NCI-H226 (cell line): Measurements from ENCODE around the gene GSTT2.
"Not testable (repeated sequence)": the region's sequence is repeated elsewhere in the genome, so short reads cannot be mapped to it uniquely, and the experiment has no call there.

Experiments used
- DNase-seq: peaks from one replicate; pipeline ENCODE4 v3.0.0-alpha.2; 2015

GSTT2 gene

GRCh38 chr22:23974836-23975352 lies 5.0 kb upstream of the GSTT2 start:
- DNase-seq: not testable (repeated sequence)

- not testable (repeated sequence) for DNase-seq
Measured at GRCh38 chr22:23977304-23977703, 2.6 kb upstream of the GSTT2 start.

DNA sequence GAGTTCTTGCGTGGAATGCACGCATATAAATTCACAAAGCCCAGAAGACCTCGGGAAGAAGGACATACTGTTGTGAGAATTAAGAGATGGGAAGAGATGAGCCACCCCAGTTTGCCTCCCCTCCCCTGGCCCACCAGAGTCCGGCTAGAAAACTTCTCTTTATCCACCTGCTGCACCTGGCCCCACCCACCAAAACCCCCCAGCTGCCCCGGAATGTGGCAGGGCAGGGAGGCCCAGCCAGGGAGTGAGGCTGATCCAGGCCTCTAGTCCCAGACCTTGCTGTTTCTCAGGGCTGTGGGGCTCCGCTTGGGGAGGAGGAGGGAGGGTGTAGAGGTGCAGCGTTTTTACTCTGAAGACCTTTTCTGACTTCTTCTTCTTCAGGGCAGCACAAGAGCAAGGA lies 633 bp downstream of the GSTT2 start:
- DNase-seq: not testable (repeated sequence)

GRCh38 chr22:23984430-23984829 lies 4.5 kb downstream of the GSTT2 start:
- DNase-seq: no peak

DNA sequence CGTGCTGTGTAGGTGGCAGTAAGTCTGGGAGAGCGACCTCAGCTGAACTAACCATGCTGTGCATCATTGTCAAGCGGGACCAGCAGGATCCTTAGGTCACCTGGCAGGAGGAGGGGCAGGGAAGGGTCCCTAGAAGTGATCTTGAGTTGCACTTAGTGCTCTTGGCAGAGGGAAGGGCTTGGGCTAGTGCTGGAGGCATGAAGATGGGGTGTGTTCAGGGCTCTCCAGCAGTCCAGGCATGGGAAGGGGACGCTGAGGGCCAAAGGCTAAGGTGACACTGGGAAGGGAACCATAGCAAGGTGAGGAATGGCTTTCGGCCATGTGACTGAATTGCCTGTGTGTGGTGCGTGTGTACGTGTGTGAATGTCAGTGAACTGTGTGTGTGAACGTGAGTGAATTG lies 6.2 kb downstream of the GSTT2 start:
- DNase-seq: not testable (repeated sequence)

DNA sequence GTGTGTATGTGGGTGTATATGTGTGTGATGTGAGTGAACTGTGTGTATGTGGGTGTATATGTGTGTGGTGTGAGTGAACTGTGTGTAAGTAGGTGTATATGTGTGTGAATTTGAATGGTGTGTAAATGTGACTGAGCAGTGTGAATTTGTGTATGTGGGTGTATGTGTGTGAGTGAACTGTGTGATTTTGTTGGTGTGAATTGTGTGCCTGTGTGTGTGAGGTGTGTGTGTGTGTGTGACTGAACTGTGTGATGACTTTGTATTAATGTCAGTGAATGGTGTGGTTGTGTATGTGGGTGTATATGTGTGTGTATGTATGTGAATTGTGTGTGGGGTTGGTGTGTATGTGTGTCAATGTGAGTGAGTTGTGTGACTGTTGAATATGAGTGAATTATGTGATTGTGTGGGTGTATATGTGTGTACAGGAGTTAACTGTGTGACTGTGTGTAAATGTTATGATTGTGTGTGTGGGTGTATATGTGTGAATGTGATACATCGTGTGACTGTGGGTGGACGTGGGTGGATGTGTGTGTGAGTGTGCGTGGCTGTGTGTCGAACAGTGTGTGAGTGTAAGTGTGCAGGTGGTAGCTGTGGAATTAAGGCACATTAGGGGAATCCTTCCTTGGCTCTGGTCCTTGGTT lies 6.7 kb downstream of the GSTT2 start:
- not testable (repeated sequence) for DNase-seq

- not testable (repeated sequence) for DNase-seq
Measured at GRCh38 chr22:23989583-23990244, 9.8 kb downstream of the GSTT2 start.

DNA sequence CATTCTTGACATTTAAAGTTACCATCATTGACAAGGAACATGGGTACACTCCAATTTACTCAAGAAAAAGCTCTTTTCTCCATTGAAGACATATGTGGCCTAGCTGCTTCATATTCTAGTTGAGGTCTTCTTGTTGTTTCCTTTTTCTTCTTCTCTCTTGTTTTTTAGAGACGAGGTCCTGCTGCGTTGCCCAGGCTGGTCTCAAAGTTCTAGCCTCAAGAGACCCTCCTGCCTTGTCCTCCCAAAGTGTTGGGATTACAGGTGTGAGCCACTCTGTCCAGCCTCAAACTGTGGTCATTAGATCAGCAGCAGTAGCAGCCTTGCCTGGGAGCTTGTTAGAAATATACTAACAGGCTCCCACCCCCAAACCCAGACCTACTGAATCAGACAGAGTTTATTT lies 13.1 kb downstream of the GSTT2 start:
- DNase-seq: not testable (repeated sequence)

GRCh38 chr22:23993581-23994177 lies 13.7 kb downstream of the GSTT2 start:
- not testable (repeated sequence) for DNase-seq

DNA sequence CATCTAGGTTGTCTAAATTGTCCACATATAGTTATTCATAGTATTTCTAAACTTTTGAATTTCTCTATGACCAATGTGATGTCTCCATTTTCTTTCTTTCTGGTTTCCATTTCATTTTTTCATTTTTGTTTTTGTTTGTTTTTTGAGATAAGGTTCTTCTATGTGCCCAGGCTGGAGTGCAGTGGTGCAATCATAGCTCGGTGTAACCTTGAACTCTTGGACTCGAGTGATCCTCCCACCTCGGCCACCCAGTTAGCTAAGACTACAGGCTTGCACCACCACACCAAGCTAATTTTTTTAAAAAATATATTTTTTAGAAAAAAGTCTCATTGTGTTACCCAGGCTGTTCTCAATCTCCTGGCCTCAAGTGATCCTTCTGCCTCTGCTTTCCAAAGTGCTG lies 17.2 kb downstream of the GSTT2 start:
- DNase-seq: no peak

GRCh38 chr22:23999779-24000178 lies 19.8 kb downstream of the GSTT2 start:
- not testable (repeated sequence) for DNase-seq

DNA sequence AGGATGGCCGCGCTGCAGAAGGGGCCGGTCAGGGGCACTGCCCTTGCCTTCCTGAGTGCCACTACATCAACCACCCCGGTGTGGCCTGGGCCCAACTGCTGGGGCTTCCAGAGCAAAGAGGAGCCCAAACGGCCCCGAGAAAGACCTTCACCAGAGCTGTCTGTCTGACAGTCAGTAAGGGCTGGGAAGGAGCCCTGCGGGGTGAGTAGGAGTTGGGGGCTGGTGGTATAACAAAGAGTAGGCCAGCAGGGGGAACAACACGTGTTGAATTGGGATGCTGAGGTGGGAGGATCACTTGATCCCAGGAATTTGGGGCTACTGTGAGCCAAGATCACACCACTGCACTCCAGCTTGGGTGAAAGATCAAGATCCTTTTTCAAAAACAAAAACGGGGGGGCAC lies 21.4 kb downstream of the GSTT2 start:
- DNase-seq: no peak

GRCh38 chr22:24002272-24002671 lies 22.3 kb downstream of the GSTT2 start:
- no peak for DNase-seq

GRCh38 chr22:24002851-24003250 lies 22.9 kb downstream of the GSTT2 start:
- no peak for DNase-seq

DNA sequence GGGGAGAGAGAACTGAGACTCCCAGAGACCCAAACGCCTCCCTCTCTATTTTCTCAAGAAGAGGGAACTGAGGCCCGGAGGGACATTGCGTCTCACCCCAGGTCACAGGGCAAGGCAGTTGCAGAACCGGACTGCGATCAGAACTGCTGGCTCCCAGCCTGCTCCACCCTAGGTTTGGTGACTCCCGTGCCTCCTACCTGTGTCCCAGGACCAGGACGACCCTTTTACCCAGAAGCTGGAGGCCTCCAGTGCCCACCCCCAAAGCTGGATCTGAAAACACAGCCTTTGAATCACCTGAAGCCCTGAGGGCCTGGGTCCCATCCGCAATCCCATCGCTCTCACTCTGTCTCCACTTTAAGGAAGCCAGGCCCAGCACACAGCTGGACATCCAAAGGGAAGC lies 24.0 kb downstream of the GSTT2 start:
- DNase-seq: no peak

DNA sequence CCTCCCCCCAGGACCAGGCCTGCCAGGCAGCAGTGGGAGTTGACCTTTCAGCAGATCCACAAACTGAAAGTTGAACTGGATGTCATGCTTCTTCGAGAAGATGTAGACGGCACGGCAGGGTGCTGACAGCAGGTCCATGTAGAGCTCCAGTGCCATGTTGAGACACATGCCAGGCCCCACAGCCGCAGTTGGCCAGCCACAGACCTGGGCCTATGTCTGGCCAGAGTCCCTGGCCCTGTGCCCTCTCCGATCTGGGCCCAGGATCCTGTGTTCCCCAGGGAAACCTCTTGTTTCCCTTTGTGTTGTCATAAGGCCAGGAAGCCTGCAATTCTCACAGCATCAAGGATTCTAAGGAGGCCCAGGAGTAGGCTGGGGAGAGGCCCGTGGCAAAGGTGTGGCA lies 25.3 kb downstream of the GSTT2 start, which contains the start of gene GSTT4:
TSS of gene GSTT4 (minus strand) at position 253 of the 400 bp plus-strand sequence. CDS start at position 156, 97 bp downstream.
- DNase-seq: no peak

GRCh38 chr22:24006207-24006913 lies 26.4 kb downstream of the GSTT2 start:
- no peak for DNase-seq

DNA sequence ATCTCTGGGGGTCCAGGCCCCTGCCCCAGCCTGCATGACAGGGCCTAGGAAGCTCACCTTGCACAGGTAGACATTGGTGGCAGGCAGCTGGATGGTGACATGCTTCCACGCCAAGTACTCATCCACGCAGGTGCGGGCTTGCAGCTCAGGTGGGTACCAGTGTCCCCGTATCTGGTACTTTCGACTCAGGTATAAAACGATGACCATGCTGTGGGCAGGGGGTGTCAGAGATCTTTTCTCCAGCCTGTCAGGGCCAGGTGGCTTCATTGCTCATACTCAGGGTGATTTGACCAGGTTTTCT lies 26.9 kb downstream of the GSTT2 start:
- no peak for DNase-seq

GRCh38 chr22:24007253-24008021 lies 27.5 kb downstream of the GSTT2 start:
- DNase-seq: no peak

DNA sequence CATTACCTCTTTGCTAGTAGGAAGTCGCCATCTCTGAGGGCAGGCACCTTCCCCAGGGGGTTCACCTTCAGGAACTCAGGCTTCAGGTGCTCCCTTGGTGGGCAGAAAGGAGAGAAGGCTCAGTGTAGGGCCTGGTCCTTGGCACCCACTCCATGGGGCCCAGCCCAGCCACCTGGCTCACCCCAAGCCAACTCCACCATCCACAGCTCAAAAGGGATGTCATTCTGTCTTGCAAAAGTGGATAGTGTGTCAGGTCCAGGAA lies 28.0 kb downstream of the GSTT2 start:
- DNase-seq: no peak

- DNase-seq: no peak
Measured at GRCh38 chr22:24008381-24009226, 28.7 kb downstream of the GSTT2 start.
